Loucy (cell line): Measurements from ENCODE around the gene AHCY.

Experiments used
- H2AFZ ChIP-seq: fragments of 200-600 bp; sonication (generic); 2 replicates; pipeline ENCODE4 v1.6.0; 2016; ENCODE audit warnings: antibody characterized with exemption, mild to moderate bottlenecking, low read length, moderate library complexity
- H3F3A ChIP-seq: fragments of 200-600 bp; 2 replicates; pipeline ENCODE4 v1.6.0; 2016; ENCODE audit warnings: antibody characterized with exemption, low read depth, mild to moderate bottlenecking
- H3K27me3 ChIP-seq: fragments of 200-600 bp; sonication (generic); 2 replicates; pipeline ENCODE4 v1.6.1; 2014; ENCODE audit warnings: low read length, mild to moderate bottlenecking; ENCODE audit not compliant: insufficient read depth, poor library complexity, severe bottlenecking
- H3K36me3 ChIP-seq: fragments of 200-600 bp; sonication (generic); 2 replicates; pipeline ENCODE4 v1.6.1; 2016; ENCODE audit warnings: low read length; ENCODE audit not compliant: insufficient read depth
- H3K4me1 ChIP-seq: fragments of 200-600 bp; sonication (generic); 2 replicates; pipeline ENCODE4 v1.5.1; 2014; ENCODE audit warnings: low read length, mild to moderate bottlenecking; ENCODE audit not compliant: insufficient read depth, poor library complexity, severe bottlenecking
- H3K4me2 ChIP-seq: fragments of 200-600 bp; sonication (generic); 2 replicates; pipeline ENCODE4 v1.6.0; 2014; ENCODE audit warnings: antibody characterized with exemption, low read length, low read depth, mild to moderate bottlenecking; ENCODE audit not compliant: poor library complexity, severe bottlenecking
- H3K4me3 ChIP-seq: fragments of 200-600 bp; sonication (generic); 2 replicates; pipeline ENCODE4 v1.5.1; 2014; ENCODE audit warnings: low read length, mild to moderate bottlenecking, mixed read lengths; ENCODE audit not compliant: poor library complexity, severe bottlenecking
- H3K79me2 ChIP-seq: fragments of 200-600 bp; sonication (generic); 2 replicates; pipeline ENCODE4 v1.6.1; 2014; ENCODE audit warnings: low read length; ENCODE audit not compliant: insufficient read depth
- H3K9ac ChIP-seq: fragments of 200-600 bp; sonication (generic); 2 replicates; pipeline ENCODE4 v1.6.0; 2014; ENCODE audit warnings: mild to moderate bottlenecking, low read depth, low read length, moderate library complexity; ENCODE audit not compliant: poor library complexity, severe bottlenecking
- H3K9me2 ChIP-seq: fragments of 200-600 bp; sonication (generic); replicated peaks from 2 replicates; pipeline ENCODE4 v1.6.1; 2016; ENCODE audit warnings: low read depth, low read length, mixed read lengths
- H3K9me3 ChIP-seq: fragments of 200-600 bp; sonication (generic); 2 replicates; pipeline ENCODE4 v1.6.1; 2014; ENCODE audit warnings: mild to moderate bottlenecking, antibody characterized with exemption, low read length, low read depth; ENCODE audit not compliant: insufficient read depth
- H4K20me1 ChIP-seq: fragments of 200-600 bp; sonication (generic); 2 replicates; pipeline ENCODE4 v1.6.0; 2014; ENCODE audit warnings: antibody characterized with exemption, low read length, mild to moderate bottlenecking; ENCODE audit not compliant: insufficient read depth, poor library complexity, severe bottlenecking
- CTCF ChIP-seq: fragments of 200-600 bp; sonication (generic); conservative IDR thresholded peaks from 2 replicates; pipeline ENCODE4 v1.5.1; 2014; ENCODE audit warnings: mild to moderate bottlenecking, antibody characterized with exemption, low read length
- EZH2phosphoT487 ChIP-seq: fragments of 200-600 bp; IDR thresholded peaks from 2 replicates; pipeline ENCODE4 v1.6.1; 2018; ENCODE audit warnings: antibody characterized with exemption, mild to moderate bottlenecking, moderate library complexity, borderline replicate concordance

AHCY gene

GRCh38 chr20:34312024-34312460 lies 8.9 kb upstream of the AHCY start:
- no peaks in the 10 kb centered on the region for H3K9me3 ChIP-seq
- no peaks in the 10 kb centered on the region for H3K4me1 ChIP-seq
- H3K4me2 ChIP-seq, result peak overlapping the region; percentile 63
- no peaks in the 10 kb centered on the region for H3K9me2 ChIP-seq
- no peaks in the 10 kb centered on the region for H3K27me3 ChIP-seq
- H3F3A ChIP-seq, result no peaks in the 10 kb centered on the region
- H3K4me3 ChIP-seq, result peak overlapping the region; percentile 62
- no peaks in the 10 kb centered on the region for H4K20me1 ChIP-seq
- H3K9ac ChIP-seq, result peak overlapping the region; percentile 42
- TF ChIP-seq EZH2phosphoT487 (no peak), CTCF (no peak)
- peak overlapping the region; percentile 89 for H2AFZ ChIP-seq
- H3K79me2 ChIP-seq, result no peaks in the 10 kb centered on the region
- no peaks in the 10 kb centered on the region for H3K36me3 ChIP-seq

- H3K4me2 ChIP-seq, result no peak overlapping the region
Observed at GRCh38 chr20:34311118-34312023, 8.2 kb upstream of the AHCY start.

GRCh38 chr20:34310481-34311117 lies 7.4 kb upstream of the AHCY start:
- H3K9ac ChIP-seq, result no peak overlapping the region
- H2AFZ ChIP-seq, result no peak overlapping the region
- H3K79me2 ChIP-seq, result no peaks in the 10 kb centered on the region
- H3K36me3 ChIP-seq, result no peaks in the 10 kb centered on the region
- H3K9me3 ChIP-seq, result no peaks in the 10 kb centered on the region
- no peaks in the 10 kb centered on the region for H3K27me3 ChIP-seq
- H3K9me2 ChIP-seq, result no peaks in the 10 kb centered on the region
- H3K4me3 ChIP-seq, result no peak overlapping the region
- no peak overlapping the region for H3K4me2 ChIP-seq
- H3K4me1 ChIP-seq, result no peaks in the 10 kb centered on the region
- no peak for TF ChIP-seq EZH2phosphoT487
- no peak for TF ChIP-seq CTCF
- H4K20me1 ChIP-seq, result no peaks in the 10 kb centered on the region
- H3F3A ChIP-seq, result no peaks in the 10 kb centered on the region

More at GRCh38 chr20:34311118-34312023, 8.2 kb upstream of the AHCY start:
- Histone ChIP-seq H3K27me3 (no peaks in the 10 kb centered on the region), H3K79me2 (no peaks in the 10 kb centered on the region), H3K4me3 (no peak overlapping the region), H4K20me1 (no peaks in the 10 kb centered on the region), H3K4me1 (no peaks in the 10 kb centered on the region), H3K36me3 (no peaks in the 10 kb centered on the region), H2AFZ (no peak overlapping the region), H3K9me2 (no peaks in the 10 kb centered on the region), H3K9ac (no peak overlapping the region), H3F3A (no peaks in the 10 kb centered on the region), H3K9me3 (no peaks in the 10 kb centered on the region)
- TF ChIP-seq EZH2phosphoT487, result no peak
- no peak for TF ChIP-seq CTCF
